GM18517 (cell line): Measurements from ENCODE around the gene EHMT2.
"Not testable (repeated sequence)": the region's sequence is repeated elsewhere in the genome, so short reads cannot be mapped to it uniquely, and the experiment has no call there.

Experiments
- ATAC-seq: cut with Tn5 transposase; IDR thresholded peaks from one replicate; pipeline ENCODE4 v1.9.1; 2021; ENCODE audit warnings: mild to moderate bottlenecking, moderate library complexity; ENCODE audit not compliant: unreplicated experiment

Gene EHMT2

DNA sequence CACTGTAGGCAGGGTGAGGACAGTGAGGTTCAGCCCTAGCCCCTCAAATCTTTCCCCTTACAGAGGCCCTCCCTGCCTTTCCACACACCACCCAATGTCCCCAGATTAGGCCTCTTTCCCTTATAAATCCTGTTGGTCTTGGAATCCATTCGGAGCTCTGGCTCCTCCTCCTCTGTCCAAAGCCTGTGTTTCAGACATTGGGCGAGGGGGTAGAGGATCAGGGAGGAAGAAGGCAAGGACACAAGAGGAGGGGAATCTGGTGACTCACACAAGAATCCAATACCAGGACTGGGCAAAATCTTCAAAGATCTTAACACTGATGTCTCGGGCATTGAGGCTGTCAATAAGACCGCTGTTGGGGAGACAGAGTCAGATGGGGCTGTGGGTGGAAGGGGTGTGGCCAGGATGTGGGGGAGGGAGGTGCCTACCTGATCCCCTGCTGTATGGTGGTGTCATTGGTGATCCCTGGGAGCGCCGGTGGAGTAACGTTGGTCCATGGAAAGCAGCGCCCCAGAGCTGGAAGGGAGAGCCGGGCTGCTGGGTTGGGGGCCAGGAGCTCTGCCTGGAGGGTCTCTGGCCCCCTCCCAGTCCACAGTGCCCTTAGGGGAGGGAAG, 26.3 kb downstream of the EHMT2 start:
- ATAC-seq, result no peak

DNA sequence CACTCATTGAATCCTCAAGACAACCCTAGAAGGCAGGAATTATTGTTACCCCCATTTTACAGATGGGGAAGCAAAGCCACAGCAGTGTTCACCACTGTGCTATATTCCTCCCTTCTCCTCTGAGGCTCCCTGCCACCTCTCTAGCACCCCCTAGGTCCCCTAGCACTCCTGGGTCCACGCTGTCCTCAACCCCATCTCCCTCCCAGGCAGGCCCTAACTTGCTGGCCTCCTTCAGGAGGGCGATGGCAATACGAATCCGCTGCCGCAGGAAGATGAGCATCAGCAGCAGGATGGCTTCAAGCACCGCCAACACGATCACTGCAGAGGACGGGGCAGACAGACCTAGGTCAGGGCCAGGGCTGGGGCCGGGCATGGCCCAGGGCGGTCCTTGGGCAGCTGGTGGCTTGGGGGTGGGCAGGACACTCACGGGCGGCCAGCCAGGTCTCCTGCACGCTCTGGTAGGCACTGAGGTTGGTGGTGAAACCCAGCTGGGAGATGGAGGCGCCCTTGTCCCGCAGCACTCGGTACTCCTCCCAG, 27.0 kb downstream of the EHMT2 start:
- ATAC-seq, result no peak

GRCh38 chr6:31869343-31869742, 28.2 kb downstream of the EHMT2 start:
- no peak for ATAC-seq

DNA sequence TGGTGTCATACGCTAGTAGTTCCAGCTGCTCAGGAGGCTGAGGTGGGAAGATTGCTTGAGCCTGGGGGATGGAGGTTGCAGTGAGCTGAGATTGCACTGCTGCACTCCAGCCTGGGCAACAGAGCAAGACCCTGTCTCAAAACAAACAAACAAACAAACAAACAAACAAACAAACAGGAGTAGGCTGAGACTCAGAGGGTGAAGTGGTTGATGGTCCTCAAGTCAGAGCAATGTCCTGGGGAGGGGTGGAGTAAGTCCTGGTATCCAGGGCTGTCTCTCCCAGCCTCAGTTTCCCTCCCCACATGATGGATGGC, 28.9 kb downstream of the EHMT2 start:
- ATAC-seq, result not testable (repeated sequence)

- ATAC-seq, result no peak
Observed at GRCh38 chr6:31865205-31866118, 32.0 kb downstream of the EHMT2 start.

- no peak for ATAC-seq
Observed at GRCh38 chr6:31864818-31865204, 32.7 kb downstream of the EHMT2 start.

- ATAC-seq, result not testable (repeated sequence)
Observed at GRCh38 chr6:31864123-31864562, 33.4 kb downstream of the EHMT2 start.

DNA sequence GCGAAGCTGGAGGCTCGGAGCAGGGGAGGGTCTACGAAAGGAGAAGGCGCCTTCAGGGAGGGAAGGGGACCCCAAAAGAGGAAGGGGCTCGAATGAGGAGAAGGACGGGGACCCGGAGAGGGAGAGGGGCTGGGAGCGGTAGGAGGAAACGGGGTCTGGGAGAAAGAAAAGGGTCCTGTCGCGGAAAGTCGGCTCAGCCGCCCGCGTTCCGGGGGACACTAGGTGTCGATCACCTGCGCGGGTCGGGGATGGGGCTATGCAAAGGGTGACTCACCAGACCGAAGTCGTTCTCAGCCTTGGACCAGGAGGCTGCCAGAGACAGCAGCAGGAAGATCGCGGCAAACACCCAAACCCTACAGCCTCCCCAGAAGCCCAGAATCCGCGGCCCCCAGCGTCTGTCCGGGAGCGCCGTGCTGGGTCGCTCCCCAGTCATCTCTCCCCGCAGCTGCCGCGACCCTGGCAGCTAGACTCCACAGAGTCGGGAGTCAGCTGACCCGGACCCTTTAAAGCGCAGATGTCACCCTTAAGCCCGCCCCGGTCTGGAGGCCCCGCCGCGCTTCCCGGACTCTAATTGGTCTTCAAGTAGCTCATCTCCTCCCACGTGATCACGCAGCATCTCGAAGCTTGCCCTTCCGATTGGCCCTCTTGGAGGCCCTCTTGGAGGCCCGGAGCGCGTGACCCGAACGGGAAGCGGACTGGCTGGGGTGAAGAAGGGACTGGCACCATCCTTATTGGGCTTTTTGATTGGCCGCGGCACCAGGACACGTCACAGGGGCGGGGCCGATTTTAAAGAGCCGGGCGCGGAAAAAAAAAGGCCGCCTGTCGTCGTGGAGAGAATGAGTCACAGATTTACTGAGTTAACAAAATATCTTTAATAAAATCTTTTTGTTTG, 34.9 kb downstream of the EHMT2 start, which contains the start of gene NEU1:
TSS of gene NEU1 (minus strand) at position 478 of the 892 bp plus-strand sequence. CDS start at position 433, 45 bp downstream.
- peak; percentile 95 for ATAC-seq

GRCh38 chr6:31861919-31862343, 35.6 kb downstream of the EHMT2 start:
- ATAC-seq, result no peak

- ATAC-seq, result no peak
Observed at GRCh38 chr6:31861150-31861549, 36.3 kb downstream of the EHMT2 start.

DNA sequence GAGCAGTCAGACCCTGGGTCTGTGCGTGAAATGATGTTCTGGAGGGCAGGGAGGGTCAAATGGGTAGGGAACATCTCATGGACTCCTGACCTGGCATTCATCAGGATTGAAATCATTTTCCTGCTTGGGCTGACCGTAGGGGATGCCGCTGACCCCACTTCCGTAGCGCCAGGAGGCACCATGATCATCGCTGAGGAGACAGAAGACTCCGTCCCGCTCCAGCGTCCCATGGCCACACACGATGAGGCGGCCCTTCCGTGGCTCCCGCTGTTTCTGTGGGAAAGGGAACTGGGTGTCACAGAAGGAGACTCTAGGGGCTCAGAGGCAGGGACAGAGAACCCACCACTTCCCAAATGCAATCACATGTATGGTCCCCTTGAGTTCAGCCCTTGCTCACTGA, 37.1 kb downstream of the EHMT2 start:
- ATAC-seq, result no peak

GRCh38 chr6:31859923-31860322, 37.6 kb downstream of the EHMT2 start:
- ATAC-seq, result no peak

DNA sequence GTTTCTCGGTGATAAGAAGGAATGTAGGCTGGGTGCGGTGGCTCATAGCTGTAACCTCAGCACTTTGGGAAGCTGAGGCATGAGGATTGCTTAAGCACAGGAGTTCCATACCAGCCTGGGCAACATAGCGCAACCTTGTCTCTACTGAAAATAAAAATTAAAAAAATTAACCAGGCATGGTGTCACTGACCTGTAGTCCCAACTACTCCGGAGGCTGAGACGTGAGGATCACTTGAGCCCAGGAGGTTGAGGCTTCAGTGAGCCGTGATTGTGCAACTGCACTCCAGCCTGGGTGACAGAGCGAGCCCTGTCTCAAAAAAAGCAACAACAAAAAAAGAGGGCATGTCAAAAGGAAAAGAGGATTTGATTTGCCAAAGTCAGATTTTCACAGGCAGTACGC, 38.8 kb downstream of the EHMT2 start:
- ATAC-seq, result no peak

DNA sequence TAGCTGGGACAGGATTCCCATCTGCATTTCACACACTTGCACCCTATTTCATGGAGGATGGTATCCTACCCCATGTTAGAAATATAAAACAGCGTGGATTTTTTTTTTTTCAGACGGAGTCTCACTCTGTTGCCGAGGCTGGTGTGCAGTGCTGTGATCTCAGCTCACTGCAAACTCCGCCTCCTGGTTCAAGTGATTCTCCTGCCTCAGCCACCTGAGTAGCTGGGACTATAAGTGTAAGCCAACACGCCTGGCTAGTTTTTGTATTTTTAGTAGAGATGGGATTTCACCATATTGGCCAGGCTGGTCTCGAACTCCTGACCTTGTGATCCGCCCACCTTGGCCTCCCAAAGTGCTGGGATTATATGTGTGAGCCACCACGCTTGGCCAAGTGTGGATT, 39.7 kb downstream of the EHMT2 start:
- ATAC-seq, result not testable (repeated sequence)

DNA sequence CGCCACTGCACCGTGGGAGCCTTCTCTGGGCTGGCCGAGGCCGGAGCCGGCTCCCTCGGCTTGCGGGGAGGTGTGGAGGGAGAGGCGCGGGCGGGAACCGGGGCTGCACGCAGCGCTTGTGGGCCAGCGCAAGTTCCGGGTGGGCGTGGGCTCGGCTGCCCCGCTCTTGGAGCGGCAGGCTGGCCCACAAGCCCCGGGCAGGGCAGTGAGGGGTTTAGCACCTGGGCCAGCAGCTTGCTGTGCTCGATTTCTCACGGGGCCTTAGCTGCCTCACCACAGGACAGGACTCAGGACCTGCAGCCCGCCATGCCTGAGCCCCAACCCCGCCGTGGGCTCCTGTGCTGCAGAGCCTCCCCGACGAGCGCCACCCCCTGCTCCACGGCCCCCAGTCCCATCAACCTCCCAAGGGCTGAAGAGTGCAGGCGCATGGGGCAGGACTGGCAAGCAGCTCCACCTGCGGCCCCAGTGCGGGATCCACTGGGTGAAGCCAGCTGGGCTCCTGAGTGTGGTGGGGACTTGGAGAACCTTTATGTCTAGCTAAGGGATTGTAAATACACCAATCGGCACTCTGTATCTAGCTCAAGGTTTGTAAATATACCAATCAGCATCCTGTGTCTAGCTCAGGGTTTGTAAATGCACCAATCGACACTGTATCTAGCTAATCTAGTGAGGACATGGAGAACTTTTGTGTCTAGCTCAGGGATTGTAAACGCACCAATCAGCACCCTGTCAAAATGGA, 45.3 kb downstream of the EHMT2 start:
- not testable (repeated sequence) for ATAC-seq

- ATAC-seq, result no peak
Observed at GRCh38 chr6:31851485-31851832, 46.0 kb downstream of the EHMT2 start.

GRCh38 chr6:31850765-31851484, 46.6 kb downstream of the EHMT2 start:
- ATAC-seq, result no peak

DNA sequence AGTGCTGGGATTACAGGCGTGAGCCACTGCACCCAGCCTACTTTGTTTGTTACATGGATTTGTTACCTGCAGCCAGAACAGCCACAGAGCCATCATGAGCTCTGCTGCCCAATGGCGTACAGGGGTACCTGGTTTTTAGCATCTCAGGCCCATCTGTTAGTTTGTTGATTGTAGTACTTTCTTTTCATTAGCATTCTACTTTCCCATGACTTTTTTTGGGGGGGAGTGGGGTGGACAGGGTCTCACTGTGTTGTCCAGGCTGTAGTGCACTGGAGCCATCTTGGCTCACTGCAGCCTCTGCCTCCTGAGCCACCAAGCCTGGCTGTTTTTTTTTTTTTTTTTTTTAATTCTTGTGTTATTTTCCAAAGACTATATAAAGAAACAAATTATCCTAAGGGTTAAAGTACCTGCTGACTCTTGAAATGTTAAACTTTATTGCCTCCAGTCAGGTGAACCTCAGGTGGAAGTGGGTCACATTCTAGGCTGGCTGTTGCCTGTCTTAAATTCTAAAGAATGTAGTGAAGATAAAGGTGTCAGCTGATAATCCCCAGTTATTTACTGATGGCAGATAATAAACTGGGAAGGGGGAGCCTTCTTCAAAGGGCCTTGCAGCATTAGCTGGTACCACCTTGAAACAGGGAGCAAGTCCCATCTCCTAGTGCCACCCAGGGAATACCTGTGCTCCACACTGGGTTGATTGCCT, 50.1 kb downstream of the EHMT2 start:
- no peak for ATAC-seq

DNA sequence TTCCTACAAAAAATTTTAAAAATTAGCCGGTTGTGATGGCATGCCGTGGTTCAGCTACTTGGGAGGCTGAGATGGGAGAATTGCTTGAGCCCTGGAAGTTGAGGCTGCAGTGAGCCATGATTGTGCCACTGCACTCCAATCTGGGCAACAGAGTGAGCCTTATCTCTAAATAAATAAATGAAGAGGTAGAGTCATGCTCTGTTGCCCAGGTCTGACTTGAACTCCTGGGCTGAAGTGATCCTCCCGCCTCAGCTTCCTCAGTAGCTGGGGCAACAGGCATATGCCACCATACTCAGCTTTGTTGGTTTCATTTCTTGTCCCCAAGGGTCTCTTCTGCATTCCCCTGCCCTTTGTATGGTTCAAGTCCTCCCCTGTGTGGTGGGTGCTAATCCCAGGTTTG, 53.0 kb downstream of the EHMT2 start:
- no peak for ATAC-seq
